GM13977 (cell line): ENCODE data around the gene MATN4.
A peak's percentile ranks its signal among the peaks of the same experiment; 100 is the strongest.

Experiments used
- DNase-seq: peaks from one replicate; pipeline ENCODE4 v3.0.0; 2012; ENCODE audit warnings: low spot score
- in situ Hi-C: fragments of 300-500 bp; cut with MboI; formaldehyde crosslinking; loops from one replicate; pipeline ENCODE4 v1.12.0; 2022; ENCODE audit warnings: low sequenced_read_pairs, low pct_unique_long_range_greater_than_20kb, mixed read lengths, inconsistent platforms; ENCODE audit not compliant: unreplicated experiment
- TF ChIP-seq, protein P1 (sequence below): IDR thresholded peaks from 2 replicates; pipeline ENCODE4 v1.5.1; 2012; ENCODE audit warnings: mild to moderate bottlenecking, control low read depth; ENCODE audit not compliant: insufficient read depth; ENCODE audit errors: extremely low read depth, missing control alignments

MATN4 gene

DNA sequence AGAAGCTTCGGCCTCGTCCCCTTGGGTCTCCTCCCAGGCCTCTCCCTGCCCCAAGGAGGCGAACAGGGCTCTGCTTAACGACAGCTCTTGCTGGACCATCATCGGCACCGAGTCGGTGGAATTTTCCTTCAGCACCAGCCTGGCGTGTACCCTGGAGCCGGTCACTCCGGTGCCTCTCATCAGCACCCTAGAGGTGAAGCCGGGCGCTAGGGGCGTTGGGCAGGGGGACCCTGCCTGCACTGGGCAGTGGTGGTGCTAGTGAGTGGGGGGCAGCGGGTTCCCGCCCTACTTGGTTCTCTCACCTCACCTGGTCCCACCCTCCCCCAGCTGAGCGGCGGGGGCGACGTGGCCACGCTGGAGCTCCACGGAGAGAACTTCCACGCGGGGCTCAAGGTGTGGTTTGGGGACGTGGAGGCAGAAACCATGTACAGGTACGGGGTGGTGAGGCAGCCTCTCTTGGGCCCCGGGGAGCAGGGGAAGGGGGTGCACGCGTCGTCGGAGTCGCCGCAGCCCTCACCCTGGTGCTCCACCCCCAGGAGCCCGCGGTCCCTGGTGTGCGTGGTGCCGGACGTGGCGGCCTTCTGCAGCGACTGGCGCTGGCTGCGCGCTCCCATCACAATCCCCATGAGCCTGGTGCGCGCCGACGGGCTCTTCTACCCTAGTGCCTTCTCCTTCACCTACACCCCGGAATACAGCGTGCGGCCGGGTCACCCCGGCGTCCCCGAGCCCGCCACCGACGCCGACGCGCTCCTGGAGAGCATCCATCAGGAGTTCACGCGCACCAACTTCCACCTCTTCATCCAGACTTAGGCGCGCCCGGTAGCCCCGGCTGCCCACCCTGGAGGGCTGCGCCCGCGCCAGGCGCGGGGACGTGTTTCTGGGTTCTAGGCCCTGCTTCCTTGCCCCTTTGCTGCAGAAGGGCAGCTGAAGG, 8.3 kb upstream of the MATN4 start:
- DNase-seq, result no peak
- in situ Hi-C loops, result no loop called here
- TF ChIP-seq, protein P1, sequence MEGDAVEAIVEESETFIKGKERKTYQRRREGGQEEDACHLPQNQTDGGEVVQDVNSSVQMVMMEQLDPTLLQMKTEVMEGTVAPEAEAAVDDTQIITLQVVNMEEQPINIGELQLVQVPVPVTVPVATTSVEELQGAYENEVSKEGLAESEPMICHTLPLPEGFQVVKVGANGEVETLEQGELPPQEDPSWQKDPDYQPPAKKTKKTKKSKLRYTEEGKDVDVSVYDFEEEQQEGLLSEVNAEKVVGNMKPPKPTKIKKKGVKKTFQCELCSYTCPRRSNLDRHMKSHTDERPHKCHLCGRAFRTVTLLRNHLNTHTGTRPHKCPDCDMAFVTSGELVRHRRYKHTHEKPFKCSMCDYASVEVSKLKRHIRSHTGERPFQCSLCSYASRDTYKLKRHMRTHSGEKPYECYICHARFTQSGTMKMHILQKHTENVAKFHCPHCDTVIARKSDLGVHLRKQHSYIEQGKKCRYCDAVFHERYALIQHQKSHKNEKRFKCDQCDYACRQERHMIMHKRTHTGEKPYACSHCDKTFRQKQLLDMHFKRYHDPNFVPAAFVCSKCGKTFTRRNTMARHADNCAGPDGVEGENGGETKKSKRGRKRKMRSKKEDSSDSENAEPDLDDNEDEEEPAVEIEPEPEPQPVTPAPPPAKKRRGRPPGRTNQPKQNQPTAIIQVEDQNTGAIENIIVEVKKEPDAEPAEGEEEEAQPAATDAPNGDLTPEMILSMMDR, result no peak

DNA sequence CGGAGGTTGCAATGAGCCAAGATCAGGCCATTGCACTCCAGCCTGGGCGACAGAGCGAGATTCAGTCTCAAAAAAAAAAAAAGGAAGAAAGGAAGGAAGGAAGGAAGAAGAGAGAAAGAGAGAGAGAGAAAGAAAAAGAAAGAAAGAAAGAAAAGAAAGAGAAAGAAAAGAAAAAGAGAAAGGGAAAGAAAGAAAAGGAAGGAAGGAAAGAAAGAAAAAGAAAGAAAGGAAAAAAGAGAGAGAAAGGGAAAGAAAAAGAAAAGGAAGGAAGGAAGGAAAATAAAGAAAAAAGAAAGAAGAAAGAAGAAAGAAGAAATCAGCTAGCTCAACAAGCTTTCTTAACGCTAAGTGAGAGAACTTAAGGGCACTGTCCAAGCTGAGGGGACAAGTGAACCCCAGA, 7.6 kb upstream of the MATN4 start:
- no peak for DNase-seq
- in situ Hi-C loops, result no loop called here
- TF ChIP-seq, protein P1, result no peak

DNA sequence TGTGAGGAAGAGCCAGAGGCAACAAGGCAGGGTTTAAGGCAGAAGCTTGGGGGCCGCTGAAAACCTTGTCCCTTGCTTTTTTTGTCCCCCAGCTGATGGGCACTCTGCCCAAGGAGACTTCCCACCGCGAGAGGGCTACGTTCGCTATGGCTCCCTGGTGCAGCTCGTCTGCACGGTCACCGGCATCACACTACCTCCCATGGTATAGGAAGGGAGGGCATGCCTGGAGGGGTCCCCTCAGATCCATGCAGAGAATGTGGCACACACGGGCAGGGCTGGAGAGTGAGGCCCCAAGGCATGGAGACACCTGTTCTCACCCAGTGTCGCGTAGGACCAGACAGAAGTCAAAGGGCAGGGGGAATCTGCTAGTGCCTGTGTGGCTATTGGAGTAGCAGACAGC, 5.8 kb upstream of the MATN4 start:
- in situ Hi-C loops, result no loop called here
- no peak for DNase-seq
- TF ChIP-seq, protein P1, result no peak

DNA sequence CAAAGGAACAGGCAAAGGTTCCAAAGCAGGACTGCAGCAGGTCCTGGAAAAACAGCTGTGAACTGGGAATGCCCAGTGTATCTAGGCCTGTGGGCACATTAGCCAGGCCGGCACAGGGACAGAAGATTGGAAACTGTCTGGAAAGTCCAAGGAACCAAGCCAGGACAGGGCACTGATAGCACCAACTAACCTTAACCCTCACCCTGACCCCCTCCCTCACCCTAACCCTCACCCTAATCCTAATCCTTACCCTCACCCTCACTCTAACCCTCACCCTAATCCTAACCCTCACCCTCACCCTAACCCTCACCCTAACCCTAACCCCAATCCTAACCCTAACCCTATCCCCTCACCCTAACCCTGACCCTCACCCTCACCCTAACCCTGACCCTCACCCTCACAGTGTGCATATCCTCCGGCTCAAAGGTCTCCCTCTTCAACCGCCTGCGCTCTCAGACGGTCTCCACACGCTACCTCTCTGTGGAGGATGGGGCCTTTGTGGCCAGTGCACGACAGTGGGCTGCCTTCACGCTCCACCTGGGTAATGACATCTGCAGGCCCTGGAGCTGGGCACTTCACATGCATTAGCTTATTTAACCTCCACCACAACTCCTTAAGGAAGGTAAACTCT, 5.1 kb upstream of the MATN4 start:
- DNase-seq, result no peak
- in situ Hi-C loops, result no loop called here
- TF ChIP-seq, protein P1, result no peak

DNA sequence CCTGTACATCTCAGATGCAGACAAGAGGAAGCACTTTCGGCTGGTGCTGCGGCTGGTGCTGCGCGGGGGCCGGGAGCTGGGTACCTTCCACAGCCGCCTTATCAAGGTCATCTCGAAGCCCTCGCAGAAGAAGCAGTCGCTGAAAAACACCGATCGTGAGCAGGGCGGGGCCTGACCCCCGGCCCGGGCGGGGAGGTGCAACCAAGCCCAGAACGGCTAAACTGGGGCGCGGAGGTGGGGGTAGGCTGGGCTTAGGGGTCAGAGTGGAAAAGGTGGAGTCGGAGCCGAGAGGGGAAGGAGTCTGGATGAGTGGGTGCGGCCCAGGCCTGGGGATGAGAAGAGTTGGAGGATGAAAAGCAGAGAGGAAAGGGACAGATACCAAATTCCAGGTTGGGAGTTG, 4.1 kb upstream of the MATN4 start:
- DNase-seq, result no peak
- in situ Hi-C loops, result no loop called here
- TF ChIP-seq, protein P1, result no peak

DNA sequence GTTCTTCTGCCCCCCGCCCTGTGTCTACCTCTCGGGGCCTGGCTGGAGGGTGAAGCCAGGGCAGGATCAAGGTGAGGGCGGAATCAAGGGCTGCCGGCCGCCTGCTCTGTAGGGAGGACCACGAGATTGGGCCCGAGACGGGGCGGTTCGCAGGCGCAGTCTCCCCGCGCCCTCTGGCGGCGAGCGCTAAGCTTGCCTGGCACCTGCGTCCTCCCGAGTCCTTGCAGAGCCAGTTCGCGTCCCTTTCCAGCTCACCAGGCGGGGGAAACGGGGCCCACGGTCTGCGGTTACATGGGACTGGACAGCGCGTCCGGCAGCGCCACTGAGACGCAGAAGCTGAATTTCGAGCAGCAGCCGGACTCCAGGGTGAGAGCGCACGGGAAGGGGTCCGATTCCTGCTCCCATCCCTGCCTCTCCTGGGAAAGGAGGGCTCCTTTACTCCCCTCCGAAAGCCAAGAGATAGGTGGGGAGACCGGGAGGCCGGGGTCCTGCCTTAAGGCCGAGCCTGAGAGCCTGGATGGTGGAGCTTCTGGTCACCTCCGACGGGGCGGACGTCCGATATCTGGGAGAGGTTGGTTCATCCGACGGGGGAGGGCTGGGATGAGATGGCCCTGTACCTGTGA, 3.6 kb upstream of the MATN4 start:
- in situ Hi-C loops, result no loop called here
- TF ChIP-seq, protein P1, result peak; percentile 93
- DNase-seq, result peak; percentile 88
